ENCODE measurements around the gene KLHDC8A. TPM values are rescaled to one million over a fixed set of nuclear protein-coding genes. Genes with fewer than 3 reads are reported as not detected.
"Not testable (repeated sequence)": the region's sequence is repeated elsewhere in the genome, so short reads cannot be mapped to it uniquely, and the experiment has no call there.

Gene KLHDC8A
- total RNA-seq: not detected

DNA sequence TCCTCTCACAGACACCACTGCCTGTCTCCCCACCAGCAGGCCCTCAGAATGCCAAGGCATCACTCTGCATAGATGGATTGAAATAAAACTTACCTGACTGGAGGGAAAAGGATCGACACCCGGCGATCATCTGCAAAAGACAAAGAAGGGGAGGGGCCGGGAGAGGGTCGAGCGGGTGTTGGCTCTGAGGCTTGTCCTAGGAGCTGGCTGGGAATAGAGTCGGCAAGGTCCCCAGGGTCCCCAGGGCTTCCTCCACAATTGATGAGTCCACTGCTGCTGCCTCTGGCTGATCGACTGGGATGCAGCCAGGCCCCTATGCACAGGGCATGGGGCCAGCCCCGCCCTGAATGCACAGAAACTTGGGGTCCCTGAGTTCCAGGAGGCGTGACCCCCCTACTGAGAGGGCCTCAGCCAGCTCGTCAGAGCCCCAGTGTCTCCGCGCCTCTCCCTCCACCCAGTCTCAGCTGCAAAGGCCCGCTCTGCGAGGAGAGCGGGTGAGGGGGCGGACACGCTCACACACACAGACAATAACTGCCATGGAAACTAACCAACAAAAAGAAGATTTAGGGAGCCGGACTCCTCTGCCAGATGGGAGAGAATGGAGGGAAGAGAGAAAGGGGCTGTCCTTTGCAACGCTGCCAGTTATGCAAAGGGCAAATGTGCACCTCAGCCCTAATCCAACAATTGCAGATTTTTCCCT lies at the start of gene KLHDC8A:
KLHDC8A (minus strand) TSS at position 483 of the 700 bp plus-strand sequence. CDS start 13,318 bp downstream, outside the sequence.
- no peak for DNase-seq (ENCODE audit: low spot score)
- ATAC-seq (ENCODE audit: low FRiP score): peak; percentile 48
- no peak for TF ChIP-seq CTCF (IDR thresholded peaks at IDR 0.05)

DNA sequence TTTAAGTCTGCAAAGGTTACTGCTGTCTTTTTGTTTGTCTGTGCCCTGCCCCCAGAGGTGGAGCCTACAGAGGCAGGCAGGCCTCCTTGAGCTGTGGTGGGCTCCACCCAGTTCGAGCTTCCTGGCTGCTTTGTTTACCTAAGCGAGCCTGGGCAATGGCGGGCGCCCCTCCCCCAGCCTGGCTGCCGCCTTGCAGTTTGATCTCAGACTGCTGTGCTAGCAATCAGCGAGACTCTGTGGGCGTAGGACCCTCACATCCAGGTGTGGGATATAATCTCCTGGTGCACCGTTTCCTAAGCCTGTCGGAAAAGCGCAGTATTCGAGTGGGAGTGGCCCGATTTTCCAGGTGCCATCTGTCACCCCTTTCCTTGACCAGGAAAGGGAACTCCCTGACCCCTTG lies 49.5 kb upstream of the KLHDC8A start:
- not testable (repeated sequence) for DNase-seq (ENCODE audit: low spot score); ATAC-seq (ENCODE audit: low FRiP score)

- ATAC-seq (ENCODE audit: low FRiP score); DNase-seq (ENCODE audit: low spot score): not testable (repeated sequence)
These were observed 47.8 kb upstream of the KLHDC8A start for GRCh38 chr1:205404484-205404883.

DNA sequence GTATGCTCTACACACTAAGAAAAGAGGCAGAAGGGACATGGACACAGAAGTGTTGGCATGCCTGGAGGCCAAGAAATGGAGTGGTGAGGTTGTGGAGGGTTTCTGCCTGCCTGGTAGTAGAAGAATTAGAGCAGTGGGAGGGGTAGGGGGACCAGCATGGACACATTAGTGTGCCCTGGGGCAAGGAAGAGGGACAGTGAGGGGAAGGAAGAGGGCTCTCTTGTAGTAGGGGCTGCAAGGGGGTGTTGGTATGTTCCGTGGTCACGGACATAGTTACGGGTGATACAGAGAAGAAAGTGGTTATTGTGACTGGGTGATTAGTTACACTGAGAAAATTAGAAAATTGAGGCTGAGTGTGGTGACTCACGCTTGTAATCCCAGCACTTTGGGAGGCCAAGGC lies 41.9 kb upstream of the KLHDC8A start:
- ATAC-seq (ENCODE audit: low FRiP score) (no peak), DNase-seq (ENCODE audit: low spot score) (no peak)
- no peak for TF ChIP-seq CTCF (IDR thresholded peaks at IDR 0.05)

DNA sequence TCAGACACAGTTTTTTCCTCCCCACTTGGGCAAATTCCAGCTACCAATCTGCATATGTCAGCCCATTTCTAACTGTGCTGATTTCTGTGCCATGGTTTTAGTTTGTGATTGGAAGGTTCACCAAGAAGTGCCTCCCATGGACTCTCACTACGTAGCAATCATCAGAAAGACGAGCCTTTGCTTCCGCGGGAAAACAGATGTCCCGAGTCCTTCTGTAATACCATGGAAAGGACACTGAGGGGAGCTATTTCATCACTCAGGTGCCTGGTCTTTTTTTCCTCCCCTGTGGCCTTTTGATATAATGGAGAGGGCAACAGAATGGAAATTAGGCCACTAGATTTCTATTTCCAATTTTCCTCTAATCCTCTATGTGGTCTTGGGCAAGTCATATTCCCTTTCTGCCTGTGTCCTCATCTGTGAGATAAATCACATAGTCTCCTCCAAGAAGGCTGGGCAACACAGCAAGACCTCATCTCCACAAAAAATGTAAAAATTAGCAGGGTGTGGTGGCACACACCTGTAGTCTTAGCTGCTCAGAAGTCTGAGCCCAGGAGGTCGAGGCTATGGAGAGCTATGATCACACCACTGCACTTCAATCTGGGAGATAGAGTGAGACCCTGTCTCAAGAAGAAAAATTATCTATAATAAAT lies 40.4 kb upstream of the KLHDC8A start:
- DNase-seq (ENCODE audit: low spot score) (no peak), ATAC-seq (ENCODE audit: low FRiP score) (peak; percentile 77)
- no peak for TF ChIP-seq CTCF (IDR thresholded peaks at IDR 0.05)

DNA sequence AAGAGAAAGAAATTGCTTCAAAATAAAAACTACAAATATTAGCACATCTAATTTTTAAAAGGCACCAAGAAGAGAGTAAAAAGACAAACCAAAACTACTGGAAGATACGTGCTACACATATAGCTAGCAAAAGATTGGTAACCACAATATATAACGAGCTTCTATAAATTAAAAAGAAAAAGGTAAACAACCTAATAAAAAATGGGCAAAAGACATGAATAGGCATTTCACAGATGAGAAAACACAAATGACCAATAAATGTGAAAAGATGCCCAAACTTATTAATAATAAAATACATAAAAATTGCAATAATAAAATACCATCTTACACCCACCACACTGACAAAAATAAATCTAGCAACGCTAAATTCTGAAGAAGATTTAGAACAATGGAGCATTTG lies 38.9 kb upstream of the KLHDC8A start:
- TF ChIP-seq CTCF (IDR thresholded peaks at IDR 0.05): no peak
- no peak for DNase-seq (ENCODE audit: low spot score)
- ATAC-seq (ENCODE audit: low FRiP score): no peak

- TF ChIP-seq CTCF (IDR thresholded peaks at IDR 0.05): no peak
- ATAC-seq (ENCODE audit: low FRiP score) (no peak), DNase-seq (ENCODE audit: low spot score) (no peak)
These were observed 35.9 kb upstream of the KLHDC8A start for GRCh38 chr1:205392650-205393049.

DNA sequence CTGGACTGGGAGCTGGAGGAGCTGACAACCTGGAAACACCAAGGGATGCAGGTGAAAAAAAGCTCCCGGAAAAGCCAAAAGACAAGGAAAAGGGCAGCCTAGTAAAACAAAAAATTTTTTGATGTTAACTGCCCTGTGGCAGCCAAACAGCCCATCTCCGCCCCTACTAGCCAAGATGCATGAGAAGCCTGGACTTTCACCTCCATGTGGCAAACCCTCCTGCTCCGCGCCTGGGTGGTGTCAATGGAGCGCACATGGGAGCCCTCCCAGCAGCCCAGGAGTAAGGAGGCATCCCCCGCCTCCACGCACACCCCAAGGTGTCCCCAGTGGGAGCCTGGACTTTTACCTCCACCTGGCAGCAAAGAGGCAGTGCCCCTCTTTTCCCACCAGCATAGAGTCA lies 34.7 kb upstream of the KLHDC8A start:
- no peak for TF ChIP-seq CTCF (IDR thresholded peaks at IDR 0.05)
- no peak for ATAC-seq (ENCODE audit: low FRiP score)
- no peak for DNase-seq (ENCODE audit: low spot score)

All from omental fat pad (tissue), 4 donors.